Bronchial epithelial cell (primary cell): ENCODE data around the gene ADORA1. TPM values are rescaled to one million over a fixed set of nuclear protein-coding genes. Genes with fewer than 3 reads are reported as not detected.

Experiments
- DNase-seq: peaks from one replicate; pipeline ENCODE4 v3.0.0-alpha.2; 2010; ENCODE audit warnings: low read depth
- FAIRE-seq: peaks from 2 replicates; lab custom pipeline; 2011; peaks lifted over from hg19 to GRCh38; lab: Jason Lieb, UNC
- H3K27me3 ChIP-seq: 2 replicates; pipeline ENCODE4 v1.5.1; 2011; ENCODE audit warnings: low read length; ENCODE audit not compliant: control insufficient read depth, insufficient read depth
- H3K36me3 ChIP-seq: 2 replicates; pipeline ENCODE4 v1.5.1; 2011; ENCODE audit warnings: low read length; ENCODE audit not compliant: control insufficient read depth, insufficient read depth
- H3K4me3 ChIP-seq: 2 replicates; pipeline ENCODE4 v1.5.1; 2011; ENCODE audit warnings: mild to moderate bottlenecking, low read depth, low read length, control low read depth
- total RNA-seq: library from RNA; depleted of rRNA; stranded (reverse); fragments of >200 nt; gene quantifications from 2 replicates; pipeline ENCODE4 v1.2.1, GENCODE V29; 2014
- TF ChIP-seq, protein P1 (sequence below): IDR thresholded peaks from 2 replicates; pipeline ENCODE4 v1.5.1; 2011; ENCODE audit warnings: mild to moderate bottlenecking, moderate library complexity, low read length, control low read depth, inconsistent platforms; ENCODE audit not compliant: insufficient read depth, severe bottlenecking

The ADORA1 gene
- total RNA-seq, 1 donor from 2014 or later = under 0.01 TPM

- DNase-seq = no peak
- no peak overlapping the region for H3K4me3 ChIP-seq
- no peaks in the 10 kb centered on the region for H3K36me3 ChIP-seq
- FAIRE-seq = no peak
- H3K27me3 ChIP-seq = peaks cover 7% of the 10 kb centered on the region
- TF ChIP-seq, protein P1, sequence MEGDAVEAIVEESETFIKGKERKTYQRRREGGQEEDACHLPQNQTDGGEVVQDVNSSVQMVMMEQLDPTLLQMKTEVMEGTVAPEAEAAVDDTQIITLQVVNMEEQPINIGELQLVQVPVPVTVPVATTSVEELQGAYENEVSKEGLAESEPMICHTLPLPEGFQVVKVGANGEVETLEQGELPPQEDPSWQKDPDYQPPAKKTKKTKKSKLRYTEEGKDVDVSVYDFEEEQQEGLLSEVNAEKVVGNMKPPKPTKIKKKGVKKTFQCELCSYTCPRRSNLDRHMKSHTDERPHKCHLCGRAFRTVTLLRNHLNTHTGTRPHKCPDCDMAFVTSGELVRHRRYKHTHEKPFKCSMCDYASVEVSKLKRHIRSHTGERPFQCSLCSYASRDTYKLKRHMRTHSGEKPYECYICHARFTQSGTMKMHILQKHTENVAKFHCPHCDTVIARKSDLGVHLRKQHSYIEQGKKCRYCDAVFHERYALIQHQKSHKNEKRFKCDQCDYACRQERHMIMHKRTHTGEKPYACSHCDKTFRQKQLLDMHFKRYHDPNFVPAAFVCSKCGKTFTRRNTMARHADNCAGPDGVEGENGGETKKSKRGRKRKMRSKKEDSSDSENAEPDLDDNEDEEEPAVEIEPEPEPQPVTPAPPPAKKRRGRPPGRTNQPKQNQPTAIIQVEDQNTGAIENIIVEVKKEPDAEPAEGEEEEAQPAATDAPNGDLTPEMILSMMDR = no peak
These were observed 37.7 kb downstream of the ADORA1 start for GRCh38 chr1:203165101-203165799.

GRCh38 chr1:203165800-203166161, 38.3 kb downstream of the ADORA1 start:
- TF ChIP-seq, protein P1 = no peak
- no peaks in the 10 kb centered on the region for H3K36me3 ChIP-seq
- no peak overlapping the region for H3K4me3 ChIP-seq
- FAIRE-seq (no peak), DNase-seq (no peak)
- H3K27me3 ChIP-seq = peaks cover 7% of the 10 kb centered on the region

GRCh38 chr1:203166192-203166940, 38.8 kb downstream of the ADORA1 start:
- H3K27me3 ChIP-seq = peaks cover 7% of the 10 kb centered on the region
- no peaks in the 10 kb centered on the region for H3K36me3 ChIP-seq
- FAIRE-seq (peak; percentile 43), DNase-seq (peak; percentile 35)
- H3K4me3 ChIP-seq = no peak overlapping the region
- TF ChIP-seq, protein P1 = peak; percentile 58

DNA sequence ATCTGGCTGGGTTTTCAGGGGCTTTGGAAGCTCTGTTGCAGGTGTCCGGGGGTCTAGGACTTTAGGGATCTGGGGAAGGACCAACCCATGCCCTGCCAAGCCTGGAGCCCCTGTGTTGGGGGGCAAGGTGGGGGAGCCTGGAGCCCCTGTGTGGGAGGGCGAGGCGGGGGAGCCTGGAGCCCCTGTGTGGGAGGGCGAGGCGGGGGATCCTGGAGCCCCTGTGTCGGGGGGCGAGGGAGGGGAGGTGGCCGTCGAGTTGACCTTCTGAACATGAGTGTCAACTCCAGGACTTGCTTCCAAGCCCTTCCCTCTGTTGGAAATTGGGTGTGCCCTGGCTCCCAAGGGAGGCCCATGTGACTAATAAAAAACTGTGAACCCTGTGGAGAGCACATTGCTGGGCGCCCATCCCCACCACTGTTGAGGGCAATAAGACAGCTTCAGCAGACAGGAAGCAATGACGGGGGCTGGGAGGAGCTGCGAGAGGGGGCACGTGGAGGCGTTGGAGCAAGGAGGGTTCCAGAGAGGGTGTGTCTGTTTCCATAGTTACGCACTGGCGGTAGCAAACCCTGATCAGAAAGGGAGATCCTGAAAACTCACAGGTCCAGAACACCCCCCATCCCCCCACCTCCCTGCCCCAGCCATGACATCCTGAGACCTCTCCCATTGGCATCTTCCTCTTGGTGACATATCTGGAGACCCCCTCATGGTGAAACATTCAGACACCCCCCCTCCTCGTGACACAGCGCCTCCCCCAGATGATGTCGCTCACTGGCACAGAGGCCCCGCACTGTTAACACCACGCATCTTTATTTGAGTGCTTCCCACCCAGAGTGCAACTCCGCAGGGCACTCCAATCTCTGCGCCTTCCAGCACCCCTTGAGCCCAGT, 39.7 kb downstream of the ADORA1 start:
- Histone ChIP-seq H3K4me3 (no peak overlapping the region), H3K36me3 (no peaks in the 10 kb centered on the region), H3K27me3 (peaks cover 7% of the 10 kb centered on the region)
- DNase-seq = no peak
- TF ChIP-seq, protein P1 = no peak
- FAIRE-seq = no peak

- DNase-seq (no peak), FAIRE-seq (no peak)
- Histone ChIP-seq H3K36me3 (no peaks in the 10 kb centered on the region), H3K4me3 (no peak overlapping the region), H3K27me3 (peaks cover 8% of the 10 kb centered on the region)
- TF ChIP-seq, protein P1 = no peak
These were observed 40.3 kb downstream of the ADORA1 start for GRCh38 chr1:203167913-203168200.
